Neural cell (in vitro differentiated cells): ENCODE data around the gene TAB2. TPM values are rescaled to one million over a fixed set of nuclear protein-coding genes. Genes with fewer than 3 reads are reported as not detected.

Source experiments
- H2AFZ ChIP-seq: fragments of 200-600, 300-800 bp; sonication (generic), shearing (Covaris generic); 2 replicates; pipeline ENCODE4 v1.6.0; 2014; ENCODE audit warnings: low read depth, mild to moderate bottlenecking, antibody characterized with exemption, low read length, moderate library complexity
- H3F3A ChIP-seq: fragments of 200-600 bp; shearing (Covaris generic); 2 replicates; pipeline ENCODE4 v1.6.1; 2016; ENCODE audit warnings: mild to moderate bottlenecking, moderate library complexity, mixed read lengths, antibody characterized with exemption, low read length; ENCODE audit not compliant: insufficient read depth, poor library complexity, severe bottlenecking
- H3K27ac ChIP-seq: fragments of 200-600, 300-800 bp; sonication (generic), shearing (Covaris generic); 2 replicates; pipeline ENCODE4 v1.5.1; 2014; ENCODE audit warnings: mild to moderate bottlenecking, low read length, moderate library complexity
- H3K27me3 ChIP-seq: fragments of 300-800, 200-600 bp; sonication (generic), shearing (Covaris generic); 2 replicates; pipeline ENCODE4 v1.6.0; 2014; ENCODE audit warnings: mild to moderate bottlenecking, low read depth, low read length, moderate library complexity; ENCODE audit not compliant: insufficient read depth
- H3K36me3 ChIP-seq: fragments of 300-800, 200-600 bp; sonication (generic), shearing (Covaris generic); 2 replicates; pipeline ENCODE4 v1.5.1; 2014; ENCODE audit warnings: mild to moderate bottlenecking, antibody characterized with exemption, low read length, moderate library complexity; ENCODE audit not compliant: insufficient read depth
- H3K4me2 ChIP-seq: fragments of 300-800, 200-600 bp; sonication (generic), shearing (Covaris generic); 2 replicates; pipeline ENCODE4 v1.6.0; 2014; ENCODE audit warnings: mild to moderate bottlenecking, low read length
- H3K4me3 ChIP-seq: fragments of 300-800, 200-600 bp; sonication (generic), shearing (Covaris generic); 2 replicates; pipeline ENCODE4 v1.5.1; 2014; ENCODE audit warnings: mild to moderate bottlenecking, low read length, moderate library complexity
- H3K79me2 ChIP-seq: fragments of 200-600 bp; shearing (Covaris generic); replicated peaks from 2 replicates; pipeline ENCODE4 v1.6.0; 2014; ENCODE audit warnings: mild to moderate bottlenecking, low read length, moderate library complexity; ENCODE audit not compliant: insufficient read depth
- H3K9ac ChIP-seq: fragments of 300-800, 200-600 bp; sonication (generic), shearing (Covaris generic); 2 replicates; pipeline ENCODE4 v1.6.1; 2016; ENCODE audit warnings: mild to moderate bottlenecking, low read length, mixed read lengths
- H3K9me2 ChIP-seq: fragments of 200-600 bp; shearing (Covaris generic); 2 replicates; pipeline ENCODE4 v1.6.1; 2016; ENCODE audit warnings: mild to moderate bottlenecking, low read length, mixed read lengths; ENCODE audit not compliant: insufficient read depth
- H3K9me3 ChIP-seq: fragments of 200-600, 300-800 bp; sonication (generic), shearing (Covaris generic); 2 replicates; pipeline ENCODE4 v1.6.1; 2016; ENCODE audit warnings: mild to moderate bottlenecking, mixed run types, low read length, moderate library complexity, mixed read lengths
- H4K20me1 ChIP-seq: fragments of 200-600 bp; shearing (Covaris generic); 2 replicates; pipeline ENCODE4 v1.6.1; 2016; ENCODE audit warnings: mild to moderate bottlenecking, mixed run types; ENCODE audit not compliant: insufficient read depth
- EP300 ChIP-seq: fragments of 450-650 bp; conservative IDR thresholded peaks from 2 replicates; pipeline ENCODE4 v1.6.1; 2014; ENCODE audit warnings: antibody characterized with exemption, mild to moderate bottlenecking, moderate library complexity; ENCODE audit not compliant: poor library complexity, severe bottlenecking
- EZH2 ChIP-seq: fragments of 200-600, 300-800 bp; shearing (Covaris generic), sonication (generic); IDR thresholded peaks from 2 replicates; pipeline ENCODE4 v1.6.1; 2014; ENCODE audit warnings: antibody characterized with exemption, low read length, borderline replicate concordance, mild to moderate bottlenecking; ENCODE audit not compliant: insufficient read depth, poor library complexity, severe bottlenecking
- MXI1 ChIP-seq: fragments of 450-650 bp; conservative IDR thresholded peaks from 2 replicates; pipeline ENCODE4 v1.6.1; 2014; ENCODE audit warnings: antibody characterized with exemption, mild to moderate bottlenecking; ENCODE audit not compliant: poor library complexity, severe bottlenecking
- POLR2AphosphoS5 ChIP-seq: IDR thresholded peaks from 2 replicates; pipeline ENCODE4 v1.6.1; 2012
- RAD21 ChIP-seq: fragments of 450-650 bp; conservative IDR thresholded peaks from 2 replicates; pipeline ENCODE4 v1.6.1; 2014; ENCODE audit warnings: antibody characterized with exemption, mild to moderate bottlenecking, moderate library complexity
- SMC3 ChIP-seq: fragments of 450-650 bp; conservative IDR thresholded peaks from 2 replicates; pipeline ENCODE4 v1.6.1; 2014; ENCODE audit warnings: antibody characterized with exemption, mild to moderate bottlenecking, moderate library complexity; ENCODE audit not compliant: poor library complexity
- TAF1 ChIP-seq: IDR thresholded peaks from 2 replicates; pipeline ENCODE4 v1.6.1; 2012; ENCODE audit warnings: low read depth
- polyA plus RNA-seq: library from polyadenylated mRNA; depleted of rRNA; stranded (reverse); fragments of >200 nt; gene quantifications from 2 replicates; pipeline ENCODE4 v1.2.3, GENCODE V29; 2014
- TF ChIP-seq, protein P1 (sequence below): fragments of 450-650 bp; IDR thresholded peaks from 2 replicates; pipeline ENCODE4 v1.5.1; 2014; ENCODE audit warnings: antibody characterized with exemption, mild to moderate bottlenecking, moderate library complexity; ENCODE audit not compliant: poor library complexity, severe bottlenecking
- TF ChIP-seq, protein P2 (sequence below): IDR thresholded peaks from 2 replicates; pipeline ENCODE4 v1.6.1; 2012; ENCODE audit warnings: borderline replicate concordance

The TAB2 gene
- polyA plus RNA-seq, 1 donor from 2014 or later = 27.6 TPM

DNA sequence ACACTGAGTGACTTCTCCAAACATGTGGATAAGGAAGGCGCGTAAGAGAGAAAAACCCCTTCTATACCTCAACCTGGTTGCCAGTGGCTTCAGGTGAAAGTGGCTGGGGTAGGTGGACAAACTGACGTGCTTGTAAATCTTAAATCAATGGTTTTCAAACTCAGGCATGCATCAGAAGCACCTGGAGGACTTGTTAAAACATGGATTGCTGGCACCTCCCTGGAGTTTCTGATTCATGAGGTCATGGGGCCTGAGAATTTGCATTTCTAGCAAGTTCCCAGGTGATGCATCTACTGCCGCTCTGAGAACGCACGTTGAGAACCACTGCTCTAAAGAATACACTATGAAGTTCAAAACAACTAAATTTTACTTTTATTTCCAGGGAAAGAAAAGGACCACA, 31.9 kb upstream of the TAB2 start:
- TF ChIP-seq TAF1 = no peak
- TF ChIP-seq, protein P1, sequence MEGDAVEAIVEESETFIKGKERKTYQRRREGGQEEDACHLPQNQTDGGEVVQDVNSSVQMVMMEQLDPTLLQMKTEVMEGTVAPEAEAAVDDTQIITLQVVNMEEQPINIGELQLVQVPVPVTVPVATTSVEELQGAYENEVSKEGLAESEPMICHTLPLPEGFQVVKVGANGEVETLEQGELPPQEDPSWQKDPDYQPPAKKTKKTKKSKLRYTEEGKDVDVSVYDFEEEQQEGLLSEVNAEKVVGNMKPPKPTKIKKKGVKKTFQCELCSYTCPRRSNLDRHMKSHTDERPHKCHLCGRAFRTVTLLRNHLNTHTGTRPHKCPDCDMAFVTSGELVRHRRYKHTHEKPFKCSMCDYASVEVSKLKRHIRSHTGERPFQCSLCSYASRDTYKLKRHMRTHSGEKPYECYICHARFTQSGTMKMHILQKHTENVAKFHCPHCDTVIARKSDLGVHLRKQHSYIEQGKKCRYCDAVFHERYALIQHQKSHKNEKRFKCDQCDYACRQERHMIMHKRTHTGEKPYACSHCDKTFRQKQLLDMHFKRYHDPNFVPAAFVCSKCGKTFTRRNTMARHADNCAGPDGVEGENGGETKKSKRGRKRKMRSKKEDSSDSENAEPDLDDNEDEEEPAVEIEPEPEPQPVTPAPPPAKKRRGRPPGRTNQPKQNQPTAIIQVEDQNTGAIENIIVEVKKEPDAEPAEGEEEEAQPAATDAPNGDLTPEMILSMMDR = no peak
- no peak for TF ChIP-seq EP300
- no peak for TF ChIP-seq EZH2
- TF ChIP-seq, protein P2, sequence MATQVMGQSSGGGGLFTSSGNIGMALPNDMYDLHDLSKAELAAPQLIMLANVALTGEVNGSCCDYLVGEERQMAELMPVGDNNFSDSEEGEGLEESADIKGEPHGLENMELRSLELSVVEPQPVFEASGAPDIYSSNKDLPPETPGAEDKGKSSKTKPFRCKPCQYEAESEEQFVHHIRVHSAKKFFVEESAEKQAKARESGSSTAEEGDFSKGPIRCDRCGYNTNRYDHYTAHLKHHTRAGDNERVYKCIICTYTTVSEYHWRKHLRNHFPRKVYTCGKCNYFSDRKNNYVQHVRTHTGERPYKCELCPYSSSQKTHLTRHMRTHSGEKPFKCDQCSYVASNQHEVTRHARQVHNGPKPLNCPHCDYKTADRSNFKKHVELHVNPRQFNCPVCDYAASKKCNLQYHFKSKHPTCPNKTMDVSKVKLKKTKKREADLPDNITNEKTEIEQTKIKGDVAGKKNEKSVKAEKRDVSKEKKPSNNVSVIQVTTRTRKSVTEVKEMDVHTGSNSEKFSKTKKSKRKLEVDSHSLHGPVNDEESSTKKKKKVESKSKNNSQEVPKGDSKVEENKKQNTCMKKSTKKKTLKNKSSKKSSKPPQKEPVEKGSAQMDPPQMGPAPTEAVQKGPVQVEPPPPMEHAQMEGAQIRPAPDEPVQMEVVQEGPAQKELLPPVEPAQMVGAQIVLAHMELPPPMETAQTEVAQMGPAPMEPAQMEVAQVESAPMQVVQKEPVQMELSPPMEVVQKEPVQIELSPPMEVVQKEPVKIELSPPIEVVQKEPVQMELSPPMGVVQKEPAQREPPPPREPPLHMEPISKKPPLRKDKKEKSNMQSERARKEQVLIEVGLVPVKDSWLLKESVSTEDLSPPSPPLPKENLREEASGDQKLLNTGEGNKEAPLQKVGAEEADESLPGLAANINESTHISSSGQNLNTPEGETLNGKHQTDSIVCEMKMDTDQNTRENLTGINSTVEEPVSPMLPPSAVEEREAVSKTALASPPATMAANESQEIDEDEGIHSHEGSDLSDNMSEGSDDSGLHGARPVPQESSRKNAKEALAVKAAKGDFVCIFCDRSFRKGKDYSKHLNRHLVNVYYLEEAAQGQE = no peak
- no peak for TF ChIP-seq SMC3
- TF ChIP-seq MXI1 = no peak
- no peak overlapping the region for H3K9ac ChIP-seq
- H3K79me2 ChIP-seq = no peaks in the 10 kb centered on the region
- no peaks in the 10 kb centered on the region for H3K36me3 ChIP-seq
- H3K27me3 ChIP-seq = no peaks in the 10 kb centered on the region
- no peak overlapping the region for H2AFZ ChIP-seq
- no peak overlapping the region for H3K4me3 ChIP-seq
- no peak overlapping the region for H3K4me2 ChIP-seq
- H3K9me2 ChIP-seq = no peaks in the 10 kb centered on the region
- no peaks in the 10 kb centered on the region for H3F3A ChIP-seq
- H4K20me1 ChIP-seq = no peaks in the 10 kb centered on the region
- no peak overlapping the region for H3K27ac ChIP-seq
- no peaks in the 10 kb centered on the region for H3K9me3 ChIP-seq

DNA sequence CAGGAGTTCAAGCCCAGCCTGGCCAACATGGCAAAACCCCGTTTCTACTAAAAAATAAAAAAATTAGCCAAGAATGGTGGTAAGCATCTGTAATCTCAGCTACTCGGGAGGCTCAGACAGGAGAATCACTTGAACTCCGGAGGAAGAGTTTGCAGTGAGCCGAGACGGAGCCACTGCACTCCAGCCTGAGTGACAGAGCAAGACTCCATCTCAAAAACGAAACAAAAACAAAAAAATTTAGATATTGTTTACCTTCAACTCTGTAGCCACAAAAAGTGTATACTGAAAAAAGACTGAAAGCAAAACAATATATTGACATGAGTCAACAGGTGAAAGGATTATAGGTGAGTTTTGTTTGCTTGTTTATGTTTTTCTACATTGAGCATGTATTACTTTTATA, 30.6 kb upstream of the TAB2 start:
- no peak overlapping the region for H3K4me3 ChIP-seq
- H3K79me2 ChIP-seq = no peaks in the 10 kb centered on the region
- H3K4me2 ChIP-seq = no peak overlapping the region
- TF ChIP-seq POLR2AphosphoS5 = no peak
- TF ChIP-seq SMC3 = no peak
- TF ChIP-seq, protein P1 = no peak
- TF ChIP-seq, protein P2 = no peak
- TF ChIP-seq MXI1 = no peak
- TF ChIP-seq EP300 = no peak
- TF ChIP-seq TAF1 = no peak
- TF ChIP-seq RAD21 = no peak
- TF ChIP-seq EZH2 = no peak
- H3F3A ChIP-seq = no peaks in the 10 kb centered on the region
- no peaks in the 10 kb centered on the region for H3K9me3 ChIP-seq
- no peak overlapping the region for H2AFZ ChIP-seq
- H3K27ac ChIP-seq = no peak overlapping the region
- H3K9me2 ChIP-seq = no peaks in the 10 kb centered on the region
- no peaks in the 10 kb centered on the region for H4K20me1 ChIP-seq
- H3K27me3 ChIP-seq = no peaks in the 10 kb centered on the region
- no peak overlapping the region for H3K9ac ChIP-seq
- no peaks in the 10 kb centered on the region for H3K36me3 ChIP-seq
